GOT3 (cell line): ENCODE results near the gene RASA3.

Experiments
- DNase-seq: peaks from one replicate; lab custom pipeline; 2025; ENCODE audit warnings: mixed read lengths; lab: John Stamatoyannopoulos, UW

Gene RASA3

GRCh38 chr13:113934576-113934975 is 197.8 kb downstream of the RASA3 start:
- no peak for DNase-seq

GRCh38 chr13:113933901-113934300 is 198.5 kb downstream of the RASA3 start:
- DNase-seq = no peak

GRCh38 chr13:113931841-113932459 is 200.5 kb downstream of the RASA3 start:
- no peak for DNase-seq

- DNase-seq = no peak
Observed at GRCh38 chr13:113930671-113931637, 201.5 kb downstream of the RASA3 start.

GRCh38 chr13:113929628-113930615 is 202.5 kb downstream of the RASA3 start:
- no peak for DNase-seq

GRCh38 chr13:113928685-113929627 is 203.5 kb downstream of the RASA3 start:
- DNase-seq = peak; percentile 19
